Stimulated activated CD8-positive, alpha-beta memory T cell treated with anti-CD3 and anti-CD28 coated beads, Interleukin-2, amount 100 ng/mL, for 1 hour (primary cell): ENCODE measurements around the gene AFG3L2.

Experiments
- DNase-seq, 2 donors: peaks; one replicate each; pipeline ENCODE4 v3.0.0-alpha.2; 2020; ENCODE audit warnings: low read depth in 2 of 2

AFG3L2 gene

GRCh38 chr18:12304351-12305210 lies 72.4 kb downstream of the AFG3L2 start:
- no peak for DNase-seq

DNA sequence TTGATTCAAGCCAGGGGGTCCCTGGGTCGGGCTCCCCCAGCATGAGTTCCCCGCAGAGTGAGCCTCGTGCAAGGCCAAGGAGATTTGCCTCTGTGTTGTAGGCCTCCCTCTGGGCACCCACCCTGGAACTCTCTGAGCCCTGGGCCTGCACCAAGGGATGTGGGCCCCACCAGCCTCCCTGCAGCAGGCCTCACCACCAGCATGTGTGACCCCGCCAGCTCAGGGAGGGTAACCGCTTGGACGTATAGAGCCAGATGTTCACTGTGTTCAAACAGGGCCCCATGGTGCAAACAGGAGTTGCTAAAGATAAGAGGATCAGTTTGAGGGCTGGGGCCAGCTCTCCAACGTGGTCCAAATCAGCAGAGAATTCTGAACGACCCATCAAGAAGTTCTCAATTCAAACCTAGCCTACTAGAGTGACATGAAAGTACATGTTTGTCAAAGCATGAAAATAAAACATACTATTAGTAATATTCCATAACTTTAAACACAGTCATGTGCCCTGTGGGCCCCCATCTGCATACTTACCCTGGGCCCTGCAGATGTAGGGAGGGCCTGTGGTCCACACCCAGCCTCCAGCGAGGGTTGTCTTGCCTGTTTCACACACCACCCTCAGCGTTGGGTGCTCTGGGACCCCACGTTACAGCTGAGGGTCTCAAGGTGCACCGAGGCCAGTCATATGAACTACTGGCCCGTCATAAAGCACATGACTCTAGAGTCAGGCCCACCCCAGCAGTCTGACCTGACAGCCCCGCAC lies 74.5 kb downstream of the AFG3L2 start:
- no peak for DNase-seq

GRCh38 chr18:12301263-12302005 lies 75.6 kb downstream of the AFG3L2 start:
- no peak for DNase-seq

DNA sequence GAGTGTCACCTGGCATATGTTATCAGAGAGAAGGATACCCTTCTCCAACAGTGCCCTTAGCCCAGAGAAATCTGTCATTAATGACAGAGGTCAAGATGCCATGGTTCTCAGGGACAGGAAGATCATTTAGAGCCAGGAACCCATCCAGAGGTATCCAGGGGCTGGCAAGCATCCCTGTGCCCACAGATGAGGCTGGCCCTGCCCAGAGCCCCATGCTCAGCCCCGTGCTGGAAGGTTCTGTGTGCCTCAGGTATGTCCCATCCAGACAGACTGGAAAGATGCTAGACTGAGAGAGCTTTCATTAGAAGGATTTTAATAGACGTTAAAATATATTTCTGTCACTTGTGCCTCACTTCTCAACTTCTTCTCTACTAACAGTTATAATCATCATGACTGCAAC lies 77.2 kb downstream of the AFG3L2 start:
- no peak for DNase-seq

- DNase-seq = no peak
These were observed 80.6 kb downstream of the AFG3L2 start for GRCh38 chr18:12296457-12296856.

DNA sequence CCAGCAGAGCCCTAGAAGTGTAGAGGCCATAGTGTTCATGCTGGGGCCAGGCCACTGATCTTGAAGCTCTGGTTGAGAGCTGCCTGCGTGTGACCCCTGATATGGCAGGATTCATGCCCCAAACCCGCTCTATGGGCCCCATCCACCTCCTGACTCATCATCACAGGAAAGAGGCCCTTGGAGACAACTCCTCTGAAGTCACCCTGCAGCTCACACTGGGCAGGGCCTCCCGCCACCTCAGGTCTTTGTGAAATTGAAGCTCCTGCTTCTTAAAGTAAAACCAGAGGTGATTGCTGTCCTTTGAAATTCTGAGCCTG lies 81.0 kb downstream of the AFG3L2 start:
- no peak for DNase-seq

DNA sequence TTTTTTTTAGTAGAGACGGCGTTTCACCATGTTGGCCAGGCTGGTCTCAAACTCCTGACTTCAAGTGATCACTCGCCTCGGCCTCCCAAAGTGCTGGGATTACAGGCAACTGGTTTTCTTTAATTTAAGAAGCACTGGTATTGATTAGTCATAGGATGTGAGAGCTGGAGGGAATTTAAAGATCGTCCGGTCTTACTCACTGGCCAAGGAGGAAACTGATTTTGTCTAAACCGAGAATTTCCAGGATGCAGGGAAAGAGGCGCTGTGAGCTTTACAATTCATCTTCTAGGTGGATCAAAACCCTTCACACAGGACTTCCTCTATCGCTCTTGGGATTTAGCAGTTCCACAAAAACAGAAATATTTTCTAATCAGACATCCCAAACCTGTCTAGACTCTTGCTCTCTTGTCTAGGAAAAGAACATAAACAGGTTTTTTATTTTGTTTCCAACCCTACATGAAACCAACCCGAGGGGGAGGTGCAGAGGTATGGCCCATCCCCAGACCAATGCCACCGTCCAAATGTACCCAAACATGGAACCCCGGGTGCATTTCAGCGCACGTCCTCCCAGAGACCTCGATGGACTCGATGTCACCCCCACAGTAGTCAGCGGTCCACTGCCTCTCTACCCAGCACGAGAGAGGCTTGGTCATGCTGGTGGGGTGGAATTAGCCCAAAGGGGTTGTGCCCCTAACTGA lies 81.5 kb downstream of the AFG3L2 start:
- DNase-seq = no peak

- DNase-seq = no peak
These were observed 83.2 kb downstream of the AFG3L2 start for GRCh38 chr18:12293831-12294230.

DNA sequence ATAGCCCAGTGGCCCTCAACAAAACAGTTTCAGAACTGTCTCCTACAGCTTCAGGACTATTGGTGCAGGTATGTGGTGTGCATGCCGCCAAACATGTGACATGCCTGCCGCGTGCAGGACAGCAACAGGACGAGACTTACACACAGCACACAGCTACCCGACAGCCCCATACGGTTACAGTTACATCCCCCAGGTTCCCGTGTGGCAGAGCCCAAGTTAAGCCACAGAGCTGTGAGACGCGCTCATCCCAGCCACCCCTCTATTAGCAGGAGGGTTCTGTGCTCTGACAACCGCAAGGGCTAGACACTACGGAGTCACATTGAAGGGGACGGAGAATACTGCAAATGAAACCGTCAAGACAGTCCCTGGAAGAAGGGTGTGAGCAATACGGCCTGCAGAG lies 85.3 kb downstream of the AFG3L2 start:
- DNase-seq = no peak

- DNase-seq = no peak
These were observed 85.9 kb downstream of the AFG3L2 start for GRCh38 chr18:12291161-12291560.

DNA sequence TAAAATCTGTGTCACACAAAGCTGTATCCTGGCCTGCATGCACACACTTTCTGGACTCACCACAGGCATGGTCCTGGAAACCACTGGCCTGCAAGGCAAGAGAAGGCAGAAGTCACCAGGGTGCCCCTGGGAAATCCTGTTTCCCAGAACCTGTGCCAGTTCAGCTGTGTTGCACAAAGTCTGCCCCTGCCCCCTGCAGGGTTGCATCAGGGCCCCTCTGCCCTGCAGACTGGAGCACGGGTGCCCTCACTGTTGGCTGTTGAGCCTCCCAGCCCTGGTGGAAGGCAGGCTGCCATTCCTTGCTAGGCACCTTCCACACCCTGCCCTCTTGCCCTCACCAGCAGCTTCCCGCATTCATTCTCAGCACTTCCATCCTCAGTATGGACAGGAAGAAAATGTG lies 86.9 kb downstream of the AFG3L2 start:
- no peak for DNase-seq

- DNase-seq = no peak
These were observed 88.6 kb downstream of the AFG3L2 start for GRCh38 chr18:12288403-12288755.

DNA sequence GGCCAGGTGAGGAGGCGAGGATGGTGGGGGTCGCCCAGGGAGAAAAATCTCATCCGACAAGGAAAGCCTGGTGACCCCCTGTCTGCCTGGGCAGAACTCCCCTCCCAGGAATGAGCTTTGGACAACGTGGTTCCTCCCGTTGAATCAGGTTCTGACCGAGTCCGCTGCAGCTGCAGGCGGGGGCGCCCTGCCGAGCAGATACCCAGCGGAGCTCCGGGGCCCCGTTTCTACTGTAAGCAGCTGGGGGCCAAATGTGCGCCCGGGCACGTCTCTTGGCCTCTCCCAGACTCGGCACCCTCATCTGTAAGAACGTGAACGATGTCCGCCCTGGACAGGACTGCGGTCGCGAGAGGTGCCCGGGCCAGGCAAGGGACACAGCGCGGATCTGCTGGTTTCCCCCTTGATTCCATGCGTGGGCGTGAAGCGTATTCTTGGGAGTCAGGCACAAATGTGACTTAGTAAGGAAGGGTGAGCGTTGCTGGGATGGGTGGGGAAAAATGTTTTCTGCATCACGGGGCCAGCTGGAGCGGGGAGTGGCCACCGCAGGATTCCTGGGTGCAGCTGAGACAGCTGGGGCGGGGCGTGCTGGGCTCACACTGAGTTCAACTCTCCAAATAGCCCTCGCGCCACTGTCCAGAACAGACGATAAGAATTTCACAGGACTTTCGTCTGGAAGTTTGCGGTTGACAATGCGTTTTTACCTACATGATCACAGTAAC lies 89.2 kb downstream of the AFG3L2 start:
- DNase-seq = no peak

DNA sequence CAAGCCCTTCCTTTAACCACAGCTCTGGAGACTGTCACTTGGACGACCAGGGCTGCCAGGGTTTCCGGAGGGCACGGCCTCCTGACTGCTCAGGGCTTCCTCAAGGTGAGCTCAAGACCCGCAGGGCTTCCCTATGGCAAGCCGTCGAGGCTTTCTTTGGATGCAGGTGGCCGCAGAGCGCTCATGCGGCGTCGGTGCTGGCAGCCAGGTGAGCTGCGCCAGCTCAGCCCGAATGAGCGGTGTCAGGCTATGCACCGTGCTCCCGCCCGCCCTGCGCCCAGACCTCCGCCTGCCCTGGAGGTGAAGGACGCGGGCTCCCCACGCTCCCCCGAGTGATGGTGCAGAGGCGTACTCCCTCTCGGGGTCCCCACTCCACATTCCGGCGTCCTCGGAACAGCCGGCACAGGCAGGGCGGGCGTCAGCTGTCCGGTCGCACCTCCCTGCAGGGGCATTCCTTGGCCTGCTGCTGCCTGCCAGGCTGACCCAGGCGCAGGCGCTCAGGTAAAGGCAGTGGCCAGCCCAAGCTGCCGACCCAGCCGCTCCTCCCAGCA lies 89.8 kb downstream of the AFG3L2 start:
- no peak for DNase-seq

DNA sequence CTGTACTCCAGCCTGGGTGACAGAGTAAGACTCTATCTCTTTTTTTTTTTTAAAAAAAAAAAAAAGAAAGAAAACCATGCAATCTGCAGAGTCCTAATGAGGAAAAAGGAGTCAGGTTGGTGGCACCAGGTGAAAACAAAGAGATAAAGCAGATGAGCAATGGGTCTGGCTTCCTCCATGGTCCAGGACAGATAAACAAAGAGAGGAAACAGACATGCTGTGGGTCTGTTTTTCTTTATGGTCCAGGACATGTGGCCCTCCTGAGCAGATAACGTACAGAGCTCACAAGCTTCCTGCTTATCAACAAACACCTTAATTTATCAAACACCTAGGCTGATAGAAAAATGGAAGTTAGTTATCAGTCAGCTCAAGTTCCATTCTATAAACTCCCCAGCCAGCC lies 93.4 kb downstream of the AFG3L2 start:
- no peak for DNase-seq

GRCh38 chr18:12283256-12283655 lies 93.8 kb downstream of the AFG3L2 start:
- DNase-seq = no peak

DNA sequence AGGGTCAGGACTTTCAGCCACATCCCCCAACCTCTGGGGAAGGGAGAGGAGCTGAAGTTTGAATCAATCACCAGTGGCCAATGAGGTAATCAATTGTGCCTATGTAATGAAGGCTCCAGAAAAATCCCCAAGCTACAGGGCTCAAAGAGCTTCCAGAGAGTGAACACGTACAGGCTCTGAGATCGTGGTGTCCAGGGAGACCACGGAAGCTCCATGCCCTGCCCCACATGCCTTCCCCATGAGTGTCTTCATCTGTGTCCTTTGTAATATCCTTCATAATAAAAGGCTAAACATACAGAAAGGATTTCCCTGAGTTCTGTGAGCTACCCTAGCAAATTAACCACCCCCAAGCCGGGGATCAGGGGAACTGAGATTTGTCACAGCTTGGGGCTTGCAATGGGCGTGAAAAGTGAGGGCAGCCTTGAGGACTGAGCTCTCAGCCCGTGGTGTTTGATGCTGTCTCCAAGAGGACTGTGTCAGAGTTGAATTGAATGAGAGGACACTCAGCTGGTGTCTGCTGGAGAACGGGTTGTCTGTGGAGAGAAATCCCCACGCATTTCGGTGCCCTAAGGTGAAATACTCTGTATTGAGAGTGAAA lies 94.5 kb downstream of the AFG3L2 start:
- no peak for DNase-seq

DNA sequence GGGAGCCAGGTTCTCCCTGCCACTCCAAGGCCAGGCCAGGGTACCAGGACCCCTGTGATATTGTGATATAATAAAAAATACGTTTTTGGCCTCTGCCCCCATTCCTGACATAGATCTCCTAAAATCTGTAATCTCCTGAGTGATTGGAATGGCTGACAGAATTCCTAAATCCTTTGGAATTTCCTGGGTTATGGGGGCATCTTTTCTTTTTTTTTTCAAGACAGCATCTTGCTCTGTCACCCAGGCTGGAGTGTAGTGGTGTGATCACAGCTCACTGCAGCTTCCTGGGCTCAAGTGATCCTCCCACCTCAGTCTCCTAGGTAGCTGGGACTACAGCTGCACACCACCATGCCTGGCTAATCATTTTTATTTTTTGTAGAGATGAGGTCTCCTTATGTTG lies 95.2 kb downstream of the AFG3L2 start:
- no peak for DNase-seq

- no peak for DNase-seq
These were observed 97.1 kb downstream of the AFG3L2 start for GRCh38 chr18:12279781-12280531.
